Measurements from ENCODE around the gene GARRE1. TPM values are rescaled to one million over a fixed set of nuclear protein-coding genes. Genes with fewer than 3 reads are reported as not detected.

GARRE1 gene
- total and polyA plus RNA-seq, 2 of the 13 experiments (the other 11 are each of a cell fraction or from before 2014, with no cell fraction given): 8.0 to 11.7 TPM

- TF ChIP-seq MAZ (IDR thresholded peaks at IDR 0.05; ENCODE audit: borderline replicate concordance, low read depth, low read length) (no peak), MAZ (CRISPR knock-in tag; IDR thresholded peaks at IDR 0.05; ENCODE audit: low read depth) (peak; percentile 51; the same call in 1 of the 2 replicates), ZNF674 (CRISPR knock-in tag; IDR thresholded peaks at IDR 0.05; ENCODE audit: low read depth) (no peak), ASH2L (IDR thresholded peaks at IDR 0.05; ENCODE audit: insufficient read length, low read depth, low read length) (peak; percentile 11), ZFX (CRISPR knock-in tag; IDR thresholded peaks at IDR 0.05; ENCODE audit: low read depth) (peak; percentile 73), ZNF441 (CRISPR knock-in tag; IDR thresholded peaks at IDR 0.05; ENCODE audit: borderline replicate concordance) (peak; percentile 65), ZNF883 (CRISPR knock-in tag; IDR thresholded peaks at IDR 0.05; ENCODE audit: not compliant biosample characterization) (peak; percentile 15), ZNF430 (CRISPR knock-in tag; IDR thresholded peaks at IDR 0.05) (0 out of 2 replicates have a peak, but pooled peaks have one; percentile 41), ZMYM4 (CRISPR knock-in tag; IDR thresholded peaks at IDR 0.05) (0 out of 2 replicates have a peak, but pooled peaks have one; percentile 16), HOXA5 (CRISPR knock-in tag; IDR thresholded peaks at IDR 0.05) (peak; percentile 9; the same call in 1 of the 2 replicates), AGO2 (optimal IDR thresholded peaks at IDR 0.05; ENCODE audit: low read depth, low read length) (peak; percentile 50), SALL2 (CRISPR knock-in tag; IDR thresholded peaks at IDR 0.05) (peak; percentile 3; the same call in 1 of the 2 replicates), ZNF451 (CRISPR knock-in tag; IDR thresholded peaks at IDR 0.05) (peak; percentile 34; the same call in 1 of the 2 replicates), YY1 (IDR thresholded peaks at IDR 0.05; ENCODE audit: insufficient read depth, insufficient replicate concordance, low read depth, low read length) (peak; percentile 27), ZNF563 (CRISPR knock-in tag; IDR thresholded peaks at IDR 0.05) (0 out of 2 replicates have a peak, but pooled peaks have one; percentile 30), HOMEZ (CRISPR knock-in tag; IDR thresholded peaks at IDR 0.05; ENCODE audit: low read depth) (no peak), TBX2 (CRISPR knock-in tag; IDR thresholded peaks at IDR 0.05; ENCODE audit: borderline replicate concordance) (0 out of 2 replicates have a peak, but pooled peaks have one; percentile 14), ATF6 (CRISPR knock-in tag; conservative IDR thresholded peaks at IDR 0.05) (no peak), MYC (CRISPR knock-in tag; IDR thresholded peaks at IDR 0.05; ENCODE audit: borderline replicate concordance) (peak; percentile 25; the same call in 1 of the 2 replicates)
These were observed 511 bp downstream of the GARRE1 start (continued) for GRCh38 chr19:34254698-34255432.
